ENCODE results near the gene DEFB127.

GRCh38 chr20:157154-157553, at the start of gene DEFB127:
- TF ChIP-seq CTCF (conservative IDR thresholded peaks at IDR 0.05; ENCODE audit: low read length) (no peak), EZH2phosphoT487 (IDR thresholded peaks at IDR 0.05; ENCODE audit: borderline replicate concordance, low read depth, low read length) (no peak)
